GM12864 (cell line): ENCODE results near the gene ZNF672.
"Not testable (repeated sequence)": the region's sequence is repeated elsewhere in the genome, so short reads cannot be mapped to it uniquely, and the experiment has no call there.

ENCODE experiments used
- DNase-seq: peaks from one replicate; pipeline ENCODE4 v3.0.0-alpha.2; 2011; ENCODE audit warnings: low read depth
- H3K4me3 ChIP-seq: 2 replicates; pipeline ENCODE4 v1.5.1; 2011; ENCODE audit warnings: mild to moderate bottlenecking, low read depth, low read length, control low read depth
- CTCF ChIP-seq: IDR thresholded peaks from 2 replicates; pipeline ENCODE4 v1.5.1; 2011; ENCODE audit warnings: low read depth, mild to moderate bottlenecking, moderate library complexity, low read length, control low read depth, inconsistent platforms; ENCODE audit errors: missing control alignments

Gene ZNF672

GRCh38 chr1:248825136-248825535 lies 12.9 kb upstream of the ZNF672 start:
- peak overlapping the region; percentile 87 for H3K4me3 ChIP-seq
- no peak for DNase-seq
- no peak for TF ChIP-seq CTCF

GRCh38 chr1:248825573-248825908 lies 12.5 kb upstream of the ZNF672 start:
- peak overlapping the region; percentile 87 for H3K4me3 ChIP-seq
- no peak for DNase-seq
- TF ChIP-seq CTCF = no peak

- peak within 1 kb of the TSS; percentile 87 for H3K4me3 ChIP-seq
- peak; percentile 93 for DNase-seq
- TF ChIP-seq CTCF = peak; percentile 81
These were observed 11.9 kb upstream of the ZNF672 start, which contains the start of gene SH3BP5L for GRCh38 chr1:248825909-248826760. TSS of gene SH3BP5L (minus strand) at chr1:248825915. CDS start at chr1:248824935, 980 bp downstream.

GRCh38 chr1:248828845-248829244 lies 9.2 kb upstream of the ZNF672 start:
- TF ChIP-seq CTCF = no peak
- DNase-seq = no peak
- H3K4me3 ChIP-seq = no peak overlapping the region

GRCh38 chr1:248830718-248831017 lies 7.4 kb upstream of the ZNF672 start:
- H3K4me3 ChIP-seq, DNase-seq: not testable (repeated sequence)

GRCh38 chr1:248831842-248832241 lies 6.2 kb upstream of the ZNF672 start:
- no peak for DNase-seq
- H3K4me3 ChIP-seq = no peak overlapping the region
- no peak for TF ChIP-seq CTCF

GRCh38 chr1:248834343-248834940 lies 3.6 kb upstream of the ZNF672 start:
- no peak overlapping the region for H3K4me3 ChIP-seq
- DNase-seq = no peak
- no peak for TF ChIP-seq CTCF
